Ishikawa (cell line): Measurements from ENCODE around the gene KCNG2.

ENCODE experiments used
- CEBPB ChIP-seq: IDR thresholded peaks from 2 replicates; pipeline ENCODE4 v1.6.1; 2012
- CREB1 ChIP-seq: IDR thresholded peaks from 2 replicates; pipeline ENCODE4 v1.6.1; 2012; ENCODE audit warnings: low read depth
- EGR1 ChIP-seq: IDR thresholded peaks from 2 replicates; pipeline ENCODE4 v1.6.1; 2012
- EP300 ChIP-seq: IDR thresholded peaks from 2 replicates; pipeline ENCODE4 v1.6.1; 2012; ENCODE audit warnings: borderline replicate concordance
- FOXM1 ChIP-seq: IDR thresholded peaks from 2 replicates; pipeline ENCODE4 v1.6.1; 2012; ENCODE audit warnings: low read depth, borderline replicate concordance
- RAD21 ChIP-seq: IDR thresholded peaks from 2 replicates; pipeline ENCODE4 v1.6.1; 2012; ENCODE audit warnings: low read depth
- REST ChIP-seq: IDR thresholded peaks from 2 replicates; pipeline ENCODE4 v1.6.1; 2012; ENCODE audit warnings: low read depth, mild to moderate bottlenecking
- TAF1 ChIP-seq: IDR thresholded peaks from 2 replicates; pipeline ENCODE4 v1.6.1; 2012; ENCODE audit warnings: low read depth, mild to moderate bottlenecking
- TCF12 ChIP-seq: IDR thresholded peaks from 2 replicates; pipeline ENCODE4 v1.6.1; 2012; ENCODE audit warnings: low read depth
- TEAD4 ChIP-seq: IDR thresholded peaks from 2 replicates; pipeline ENCODE4 v1.6.1; 2012
- YY1 ChIP-seq: IDR thresholded peaks from 2 replicates; pipeline ENCODE4 v1.6.1; 2012; ENCODE audit warnings: low read depth
- ZBTB7A ChIP-seq: IDR thresholded peaks from 2 replicates; pipeline ENCODE4 v1.6.1; 2012; ENCODE audit warnings: low read depth
- TF ChIP-seq, protein P1 (sequence below): IDR thresholded peaks from 2 replicates; pipeline ENCODE4 v1.6.1; 2012

DNA sequence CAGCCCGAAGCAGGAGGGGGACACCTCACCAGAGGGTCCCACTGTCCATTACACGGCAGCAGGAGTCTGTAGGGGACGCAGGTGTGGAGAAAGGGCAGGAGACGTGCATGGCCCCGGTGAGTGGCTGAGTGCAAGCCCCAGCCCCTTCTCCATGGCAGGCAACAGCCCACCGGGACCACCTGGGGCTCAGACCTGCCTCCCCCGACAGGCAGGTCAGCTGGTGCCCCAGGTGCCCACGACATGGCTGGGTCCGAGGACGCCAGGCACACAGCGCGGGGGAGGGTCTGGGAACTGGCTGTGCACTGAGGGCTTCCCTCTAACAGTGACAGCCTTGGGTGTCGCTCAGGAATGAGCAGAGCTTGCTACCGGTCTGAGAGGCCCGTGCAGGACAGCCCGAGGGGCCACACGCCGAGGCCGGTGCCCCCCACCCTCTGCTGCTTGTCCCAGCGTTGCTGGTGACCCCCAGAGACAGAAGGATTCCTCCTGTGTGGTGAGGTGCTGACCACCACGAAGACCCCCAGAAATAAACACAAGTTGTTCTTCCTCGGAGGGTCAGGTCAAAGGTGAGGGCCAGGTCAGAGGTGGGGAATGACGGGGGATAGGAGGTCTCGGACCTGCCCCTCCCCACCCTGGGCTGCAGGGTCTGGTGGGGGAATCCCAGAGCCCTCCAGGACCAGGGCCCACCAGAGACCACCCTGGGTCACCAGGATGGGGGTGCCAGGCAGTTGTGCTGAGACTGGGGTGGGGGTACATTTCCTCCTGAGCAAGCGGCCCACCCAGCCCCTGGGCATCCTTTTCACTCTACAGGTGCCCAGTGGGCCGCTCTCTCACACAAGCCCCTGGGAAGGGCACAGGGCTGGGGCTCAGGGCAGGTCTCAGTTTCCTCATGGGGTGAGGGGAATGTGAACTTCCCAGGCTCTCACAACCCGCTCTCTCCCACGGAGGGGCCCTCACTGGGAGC, 103.2 kb downstream of the KCNG2 start:
- no peak for TF ChIP-seq EGR1
- TF ChIP-seq CEBPB, result no peak
- TF ChIP-seq REST, result no peak
- TF ChIP-seq TAF1, result no peak
- no peak for TF ChIP-seq ZBTB7A
- no peak for TF ChIP-seq TEAD4
- no peak for TF ChIP-seq RAD21
- no peak for TF ChIP-seq YY1
- no peak for TF ChIP-seq EP300
- TF ChIP-seq CREB1, result no peak
- TF ChIP-seq, protein P1, sequence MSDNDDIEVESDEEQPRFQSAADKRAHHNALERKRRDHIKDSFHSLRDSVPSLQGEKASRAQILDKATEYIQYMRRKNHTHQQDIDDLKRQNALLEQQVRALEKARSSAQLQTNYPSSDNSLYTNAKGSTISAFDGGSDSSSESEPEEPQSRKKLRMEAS, result no peak
- no peak for TF ChIP-seq FOXM1
- no peak for TF ChIP-seq TCF12
